ENCODE measurements around the gene UBE2E2. TPM values are rescaled to one million over a fixed set of nuclear protein-coding genes. Genes with fewer than 3 reads are reported as not detected.
"Not testable (repeated sequence)": the region's sequence is repeated elsewhere in the genome, so short reads cannot be mapped to it uniquely, and the experiment has no call there.

Gene UBE2E2
- polyA plus RNA-seq, 4 donors = 46.7 to 78.8 (median 65.9) TPM

DNA sequence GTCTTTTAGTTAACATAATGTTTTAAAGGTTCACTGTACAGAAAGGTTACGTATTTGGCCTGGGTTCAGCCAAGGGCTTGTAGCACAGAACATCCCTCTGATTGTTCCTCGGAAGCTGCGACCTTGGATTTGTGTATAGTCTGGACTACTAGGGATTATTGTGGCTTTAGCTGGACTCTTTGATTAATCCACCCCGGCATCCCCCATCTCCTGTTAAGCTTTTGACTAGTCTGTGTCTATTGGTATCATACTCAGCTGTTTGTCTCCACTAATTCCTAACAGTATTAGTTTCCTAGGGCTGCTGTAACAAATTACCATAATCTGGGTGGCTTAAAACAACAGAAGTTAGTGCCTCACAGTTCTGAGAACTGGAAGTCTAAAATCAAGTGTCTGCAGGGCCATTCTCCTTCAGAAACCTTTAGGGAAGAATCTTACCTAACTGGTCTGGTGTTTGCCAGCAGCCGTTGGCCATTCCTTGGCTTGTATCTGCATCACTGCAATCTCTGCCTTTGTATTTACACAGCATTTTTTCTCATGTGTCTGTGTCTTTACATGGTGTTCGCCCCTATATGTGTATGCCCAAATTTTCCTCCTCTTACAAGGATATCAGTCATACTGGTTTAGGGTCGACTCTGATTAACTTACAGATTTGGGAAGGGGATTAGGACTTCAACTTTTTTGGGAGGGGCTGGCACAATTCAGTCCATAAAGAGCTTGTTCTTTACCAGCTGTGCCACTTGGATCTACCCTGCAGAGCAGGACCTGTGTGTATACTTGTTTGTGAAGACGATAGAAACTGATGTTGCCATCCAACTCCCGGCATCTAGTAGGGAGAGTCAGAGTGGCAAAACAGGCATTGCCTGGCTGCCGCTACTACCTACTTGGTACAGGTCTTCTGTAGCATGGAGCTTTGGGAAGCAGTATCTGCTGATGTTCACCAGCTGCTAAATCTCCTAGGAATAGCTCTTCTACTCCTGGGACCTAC lies 117.8 kb downstream of the UBE2E2 start:
- no peak for DNase-seq (ENCODE audit: low read depth in 4 of 4, low spot score in 3 of 4)

DNA sequence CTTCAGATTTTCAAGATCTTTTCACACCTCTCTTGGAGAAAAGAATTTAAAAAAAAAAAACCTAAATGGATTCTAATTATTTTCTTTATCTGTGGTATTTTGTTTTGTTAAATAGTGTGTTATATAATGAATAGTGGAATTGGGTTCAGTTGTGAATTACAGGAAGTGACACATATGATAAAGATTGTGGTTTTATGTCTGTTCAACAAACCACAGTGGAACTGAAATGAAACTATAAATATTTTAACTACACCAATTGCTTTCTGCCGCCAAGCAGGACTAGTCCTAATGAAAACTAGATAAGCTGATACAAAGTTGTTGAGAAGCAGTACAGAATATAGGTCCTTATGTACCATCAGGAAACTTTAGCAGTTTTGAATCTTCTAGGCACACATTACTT lies 121.6 kb downstream of the UBE2E2 start:
- DNase-seq (ENCODE audit: low read depth in 4 of 4, low spot score in 3 of 4) = no peak

DNA sequence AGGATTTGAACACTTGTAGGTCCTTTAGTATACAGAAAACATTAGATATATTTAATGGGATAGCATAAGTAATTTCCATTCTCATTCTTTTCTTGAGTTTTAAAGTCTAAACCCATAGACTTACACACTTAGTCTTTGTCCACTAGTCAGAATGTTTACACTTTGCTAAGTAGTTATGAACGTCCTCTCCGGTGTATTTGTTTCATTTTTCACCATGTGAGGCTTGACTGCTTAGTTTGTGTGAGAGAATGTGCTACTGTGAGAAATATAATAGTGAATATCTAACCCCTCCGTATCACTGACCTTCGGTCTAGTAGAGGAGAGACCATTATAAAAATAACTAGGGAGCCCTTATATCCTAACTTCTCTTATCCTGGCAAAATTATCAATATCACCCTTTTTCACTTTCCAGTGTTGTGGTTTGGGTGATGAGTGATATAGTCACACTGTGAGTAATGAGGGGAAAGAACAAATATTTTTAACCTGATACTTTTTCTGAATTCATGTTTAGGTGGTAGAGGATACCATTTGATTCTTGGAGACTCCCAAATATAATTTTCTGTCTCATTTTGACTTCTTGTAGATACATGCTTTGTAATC lies 122.4 kb downstream of the UBE2E2 start:
- DNase-seq (ENCODE audit: low read depth in 4 of 4, low spot score in 3 of 4) = no peak

DNA sequence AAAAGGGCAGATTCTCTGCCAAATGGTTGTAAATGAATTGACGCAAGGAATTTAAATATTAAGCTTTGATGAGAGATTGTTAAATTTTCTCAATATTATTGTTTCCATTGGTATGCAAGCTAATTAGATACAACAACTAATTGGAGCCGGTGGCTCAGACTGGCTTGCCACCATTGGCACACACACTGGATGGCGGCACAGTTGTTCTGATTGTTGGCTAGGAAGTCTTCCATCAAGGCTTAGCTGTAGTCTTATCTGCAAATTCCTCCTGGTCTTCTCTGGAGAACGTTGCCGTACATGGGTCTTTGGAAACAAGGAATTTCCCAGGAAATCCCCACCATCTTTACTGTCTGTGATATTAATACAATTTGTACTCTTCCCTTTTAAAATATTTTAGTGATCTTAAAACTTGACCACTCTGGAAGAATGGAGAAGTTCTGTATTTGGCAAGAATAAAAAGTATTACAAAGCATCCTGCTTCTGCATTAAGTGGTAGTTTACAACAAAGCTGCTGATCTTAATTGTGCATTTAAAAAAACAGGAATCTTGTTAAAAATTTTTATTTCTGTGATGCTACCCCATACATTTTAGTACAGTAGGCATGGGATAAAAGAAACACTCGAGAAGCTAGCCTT lies 126.5 kb downstream of the UBE2E2 start:
- no peak for DNase-seq (ENCODE audit: low read depth in 4 of 4, low spot score in 3 of 4)

DNA sequence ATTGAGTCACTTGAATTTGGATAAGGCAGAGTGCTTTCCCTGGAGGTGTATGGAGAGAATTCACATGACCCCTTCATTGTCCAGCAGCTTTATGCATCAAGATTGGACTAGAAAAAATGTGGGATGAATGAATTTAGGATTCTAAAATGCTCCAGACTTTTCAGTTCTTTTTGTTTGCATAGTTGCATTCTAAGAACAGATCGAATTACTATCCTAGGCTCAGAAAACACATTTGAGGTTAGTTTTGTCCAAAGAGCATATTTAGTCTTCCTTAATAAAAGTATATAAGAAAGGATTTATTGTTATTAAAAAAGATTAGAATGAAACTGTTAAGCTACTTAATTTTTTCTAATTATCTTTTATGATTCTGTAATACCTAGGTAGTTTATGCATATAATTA lies 127.4 kb downstream of the UBE2E2 start:
- DNase-seq (ENCODE audit: low read depth in 4 of 4, low spot score in 3 of 4) = no peak

DNA sequence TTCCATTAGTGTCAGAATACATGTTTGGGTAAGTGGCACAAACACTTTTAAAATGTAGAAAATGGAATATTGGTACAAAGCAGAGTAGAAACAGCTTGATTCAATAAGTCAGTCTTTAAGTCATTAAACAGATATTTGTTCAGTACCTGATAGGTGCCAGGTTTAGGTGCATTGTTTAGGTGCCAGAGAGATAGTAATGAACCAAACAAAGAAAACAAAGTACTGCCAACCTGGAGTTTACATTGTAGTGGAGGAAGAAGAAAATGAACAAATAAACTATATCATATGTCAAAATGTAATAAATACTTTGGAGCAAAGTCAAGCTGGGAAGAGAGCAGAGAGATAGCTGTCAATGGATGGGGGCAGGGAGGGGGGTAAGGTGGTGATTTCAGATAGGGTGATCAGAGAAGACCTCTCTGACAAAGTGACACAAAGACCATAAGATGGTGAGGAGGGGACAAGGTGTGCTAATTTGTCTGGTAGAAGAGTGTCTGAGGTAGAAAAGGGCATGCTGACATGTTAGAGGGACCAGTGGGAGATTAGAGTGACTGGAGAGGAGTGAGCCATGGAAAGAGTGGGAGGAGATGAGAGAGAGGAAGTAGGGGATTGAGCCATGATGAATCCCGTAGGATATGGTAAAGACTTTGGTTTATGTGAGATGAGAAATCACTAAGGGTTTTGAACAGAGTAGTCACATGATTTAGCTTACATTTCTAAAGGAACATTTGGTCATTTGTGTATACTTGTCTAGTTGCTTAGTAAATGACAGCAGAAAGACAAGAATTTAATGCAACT lies 128.2 kb downstream of the UBE2E2 start:
- no peak for DNase-seq (ENCODE audit: low read depth in 4 of 4, low spot score in 3 of 4)

DNA sequence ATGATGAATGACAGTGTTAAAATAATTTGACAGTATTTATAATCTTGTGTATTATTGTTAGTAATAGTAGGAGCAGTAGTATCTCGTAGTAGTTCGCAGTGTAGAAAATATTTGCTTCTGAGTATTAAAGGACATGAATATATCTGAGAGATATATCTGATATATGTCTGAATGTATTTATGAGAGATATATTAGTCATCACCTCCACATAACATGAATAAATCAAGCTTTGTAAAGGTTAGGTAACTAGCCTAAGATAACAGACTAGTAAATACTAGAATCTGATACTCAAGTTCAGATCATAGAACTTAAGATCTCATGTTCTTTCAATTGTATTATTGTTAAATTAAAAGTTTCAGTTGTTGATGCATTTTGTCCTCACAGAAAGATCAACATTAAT lies 130.5 kb downstream of the UBE2E2 start:
- no peak for DNase-seq (ENCODE audit: low read depth in 4 of 4, low spot score in 3 of 4)

DNA sequence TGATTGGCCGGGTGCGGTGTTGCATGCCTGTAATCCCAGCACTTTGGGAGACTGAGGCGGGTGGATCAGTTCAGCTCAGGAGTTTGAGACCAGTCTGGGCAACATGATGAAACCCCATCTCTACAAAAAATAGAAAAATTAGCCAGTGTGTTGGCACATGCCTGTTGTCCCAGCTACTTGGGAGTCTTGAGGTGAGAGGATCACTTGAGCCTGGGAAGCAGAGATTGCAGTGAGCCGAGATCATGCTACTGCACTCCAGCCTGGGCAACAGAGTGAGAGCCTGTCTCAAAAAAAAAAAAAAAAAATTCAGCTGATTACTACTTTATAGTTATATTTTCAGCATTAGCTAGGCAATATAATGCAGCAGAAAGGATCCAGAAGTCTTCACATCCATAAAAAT lies 133.7 kb downstream of the UBE2E2 start:
- DNase-seq (ENCODE audit: low read depth in 4 of 4, low spot score in 3 of 4) = not testable (repeated sequence)

DNA sequence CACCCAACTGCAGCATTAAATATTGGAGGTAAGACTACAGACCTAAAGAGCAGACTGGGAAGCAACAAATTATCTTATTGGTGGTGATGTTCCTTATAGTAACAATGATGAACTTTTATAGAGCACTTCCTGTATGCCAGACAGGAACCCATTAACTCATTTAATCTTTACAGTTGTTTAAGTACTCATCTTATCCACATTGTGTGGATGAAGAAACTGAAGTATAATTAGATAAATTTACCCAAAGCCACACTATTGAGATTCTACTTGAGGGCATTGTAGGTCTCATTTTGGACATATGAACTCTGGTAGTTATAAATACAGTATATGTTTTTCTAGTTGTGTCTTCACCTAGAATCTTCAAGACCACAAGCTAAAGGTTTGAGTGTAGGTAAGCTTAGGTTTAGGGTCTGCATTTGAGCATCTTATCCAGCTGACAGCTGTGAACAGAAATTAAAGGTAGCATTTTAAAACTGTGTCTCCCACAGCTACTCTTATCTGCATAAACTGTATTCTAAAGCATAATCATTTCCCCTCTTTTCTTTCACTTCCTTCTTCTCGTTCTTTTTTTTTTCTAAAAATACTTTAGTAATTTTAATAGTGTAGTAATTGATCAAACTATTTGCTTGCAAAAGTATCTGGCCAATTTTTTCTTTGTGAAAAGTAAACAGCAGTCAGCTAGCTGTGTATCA lies 138.2 kb downstream of the UBE2E2 start:
- DNase-seq (ENCODE audit: low read depth in 4 of 4, low spot score in 3 of 4) = no peak

DNA sequence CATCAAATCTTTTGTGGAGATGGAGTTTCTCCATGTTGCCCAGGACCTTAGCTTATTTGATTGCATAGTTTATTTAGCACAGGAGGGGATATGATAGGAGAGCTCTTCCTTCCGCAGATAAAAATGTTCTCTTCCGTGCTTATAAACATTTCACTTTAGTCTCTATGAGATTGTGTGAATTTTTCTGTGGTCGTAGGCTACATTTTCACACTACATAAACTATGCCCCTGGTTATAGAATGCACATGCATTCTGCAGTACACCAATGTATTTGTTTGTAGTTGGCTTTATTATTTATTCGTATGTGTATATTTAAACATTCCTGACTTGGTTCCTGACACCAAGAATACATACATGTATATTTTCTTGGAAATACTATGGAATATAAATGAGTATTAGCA lies 139.2 kb downstream of the UBE2E2 start:
- DNase-seq (ENCODE audit: low read depth in 4 of 4, low spot score in 3 of 4) = no peak

DNA sequence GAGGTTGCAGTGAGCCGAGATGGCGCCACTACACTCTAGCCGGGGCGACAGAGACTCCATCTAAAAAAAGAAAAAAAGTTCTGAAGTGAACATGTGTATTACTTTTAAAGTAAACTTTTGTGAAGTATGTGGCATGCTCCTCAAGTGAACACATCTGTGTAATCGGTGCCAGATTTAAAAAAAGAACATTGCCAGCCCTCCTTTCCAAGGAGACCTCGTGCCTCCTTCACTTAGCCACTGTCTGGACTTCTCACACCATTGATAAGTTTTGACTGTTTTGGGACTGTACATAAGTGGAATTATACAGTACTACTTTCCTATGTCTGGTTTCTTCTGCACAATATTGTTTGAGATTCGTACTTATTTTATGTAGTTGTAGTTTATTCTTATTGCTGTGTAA lies 140.4 kb downstream of the UBE2E2 start:
- DNase-seq (ENCODE audit: low read depth in 4 of 4, low spot score in 3 of 4) = no peak

DNA sequence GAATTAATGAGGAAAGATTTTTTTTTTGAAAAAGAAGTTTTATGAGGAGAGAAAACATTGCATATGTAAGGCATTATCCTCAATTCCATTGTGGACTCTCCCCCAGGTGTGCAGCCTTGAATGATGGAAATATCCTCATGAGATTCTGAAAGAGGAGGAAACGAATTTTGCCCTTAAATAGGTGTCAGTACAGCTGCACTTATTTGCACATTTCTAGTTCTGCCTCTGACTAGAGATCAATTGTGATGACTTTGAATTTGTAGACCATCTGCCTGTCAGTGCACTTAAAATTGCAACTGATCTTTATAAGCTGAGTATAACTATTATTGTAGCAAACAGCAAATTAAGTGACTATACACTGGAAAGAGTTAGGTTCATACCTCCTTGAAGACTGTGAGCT lies 141.8 kb downstream of the UBE2E2 start:
- DNase-seq (ENCODE audit: low read depth in 4 of 4, low spot score in 3 of 4) = no peak

DNA sequence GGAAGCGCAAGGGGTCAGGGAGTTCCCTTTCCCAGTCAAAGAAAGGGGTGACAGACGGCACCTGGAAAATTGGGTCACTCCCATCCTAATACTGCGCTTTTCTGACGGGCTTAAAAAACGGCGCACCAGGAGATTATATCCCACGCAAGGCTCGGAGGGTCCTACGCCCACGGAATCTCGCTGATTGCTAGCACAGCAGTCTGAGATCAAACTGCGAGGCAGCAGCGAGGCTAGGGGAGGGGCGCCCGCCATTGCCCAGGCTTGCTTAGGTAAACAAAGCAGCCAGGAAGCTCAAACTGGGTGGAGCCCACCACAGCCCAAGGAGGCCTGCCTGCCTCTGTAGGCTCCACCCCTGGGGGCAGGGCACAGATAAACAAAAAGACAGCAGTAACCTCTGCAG lies 146.3 kb downstream of the UBE2E2 start:
- not testable (repeated sequence) for DNase-seq (ENCODE audit: low read depth in 4 of 4, low spot score in 3 of 4)

DNA sequence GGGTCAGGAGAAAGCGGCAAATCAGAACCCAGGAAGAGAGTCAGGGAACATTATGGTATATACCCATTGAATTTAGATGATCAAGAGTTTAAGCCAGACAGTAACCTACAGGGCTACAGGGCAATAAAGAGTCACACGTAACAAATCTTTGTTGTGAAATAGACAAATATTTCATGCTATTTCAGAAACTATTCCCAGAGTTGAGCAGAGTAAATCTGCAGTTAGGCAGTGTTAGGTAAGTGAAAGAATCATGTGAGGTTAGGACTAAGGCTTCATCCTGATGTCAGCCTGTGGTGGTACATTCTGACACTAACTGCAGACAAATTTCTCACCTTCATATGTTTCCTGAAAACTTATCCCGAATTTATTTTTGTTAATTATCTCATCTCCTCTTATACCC lies 153.0 kb downstream of the UBE2E2 start:
- DNase-seq (ENCODE audit: low read depth in 4 of 4, low spot score in 3 of 4) = no peak

DNA sequence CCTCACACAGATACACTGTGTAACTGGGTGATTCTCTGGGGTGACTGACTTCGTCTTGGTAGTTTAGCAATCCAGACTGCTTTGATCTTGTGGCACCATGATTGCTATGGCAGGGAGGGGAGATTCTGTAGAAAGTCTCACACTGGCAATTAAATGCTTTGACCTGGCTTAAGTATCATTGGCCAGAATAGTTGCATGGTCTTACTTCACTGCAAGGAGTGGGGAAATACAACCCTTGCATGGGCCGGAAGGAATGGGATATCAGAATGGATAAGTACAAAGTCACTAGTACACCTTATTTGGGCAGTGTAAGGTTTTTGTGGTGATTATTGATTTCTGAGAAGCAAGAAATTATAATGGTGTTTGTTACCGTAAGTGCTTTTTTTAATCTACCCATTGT lies 153.8 kb downstream of the UBE2E2 start:
- no peak for DNase-seq (ENCODE audit: low read depth in 4 of 4, low spot score in 3 of 4)

DNA sequence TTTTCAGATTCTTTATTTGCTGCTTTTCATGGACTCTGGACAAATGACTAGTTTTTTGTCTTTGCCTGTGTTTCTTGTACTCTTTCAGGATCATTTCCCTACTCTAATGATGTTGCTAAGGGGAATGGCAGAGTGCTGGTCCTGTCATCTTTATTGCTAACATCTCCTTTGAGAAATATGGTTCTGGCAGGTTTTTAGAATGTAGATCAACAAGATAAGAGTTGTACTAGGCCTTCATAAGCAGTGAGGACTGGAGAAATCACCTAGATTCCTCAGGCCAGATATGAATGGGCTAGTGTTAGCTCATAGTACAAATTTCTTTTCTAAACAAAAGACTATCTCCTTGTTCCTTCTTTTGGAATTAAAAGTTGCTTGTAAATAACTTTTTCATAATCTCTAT lies 156.0 kb downstream of the UBE2E2 start:
- DNase-seq (ENCODE audit: low read depth in 4 of 4, low spot score in 3 of 4) = no peak

DNA sequence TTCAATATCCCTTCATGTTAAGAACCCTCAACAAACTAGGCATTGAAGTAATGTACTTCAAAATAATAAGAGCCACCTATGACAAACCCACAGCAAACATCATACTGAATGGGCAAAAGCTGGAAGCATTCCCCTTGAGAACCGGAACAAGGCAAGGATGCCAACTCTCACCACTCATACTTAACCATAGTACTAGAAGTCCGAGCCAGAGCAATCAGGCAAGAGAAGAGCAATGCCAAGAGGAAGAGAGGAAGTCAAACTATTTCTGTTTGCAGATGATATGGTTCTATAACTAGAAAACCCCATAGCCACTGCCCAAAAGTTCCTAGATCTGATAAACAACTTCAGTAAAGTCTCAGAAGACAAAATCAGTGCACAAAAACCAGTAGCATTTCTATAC lies 161.9 kb downstream of the UBE2E2 start:
- DNase-seq (ENCODE audit: low read depth in 4 of 4, low spot score in 3 of 4) = no peak

DNA sequence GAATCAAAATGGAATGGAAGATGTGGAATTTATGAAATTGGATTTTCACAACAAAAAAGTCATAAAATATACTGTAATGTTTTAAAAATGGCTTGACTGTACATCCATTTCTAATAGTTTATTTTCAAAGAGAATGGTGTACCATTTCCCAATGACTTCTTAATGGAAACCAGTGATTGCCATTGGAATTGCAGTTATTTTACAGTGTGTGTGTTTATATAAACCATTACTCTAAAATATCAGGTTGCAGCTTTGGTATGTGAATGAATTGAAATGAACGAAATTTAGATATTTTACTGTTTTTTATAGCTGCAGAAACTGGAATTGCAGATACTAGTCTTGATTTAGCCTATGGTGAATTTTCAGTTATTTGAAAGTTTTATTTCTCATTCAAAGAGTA lies 165.6 kb downstream of the UBE2E2 start:
- no peak for DNase-seq (ENCODE audit: low read depth in 4 of 4, low spot score in 3 of 4)

DNA sequence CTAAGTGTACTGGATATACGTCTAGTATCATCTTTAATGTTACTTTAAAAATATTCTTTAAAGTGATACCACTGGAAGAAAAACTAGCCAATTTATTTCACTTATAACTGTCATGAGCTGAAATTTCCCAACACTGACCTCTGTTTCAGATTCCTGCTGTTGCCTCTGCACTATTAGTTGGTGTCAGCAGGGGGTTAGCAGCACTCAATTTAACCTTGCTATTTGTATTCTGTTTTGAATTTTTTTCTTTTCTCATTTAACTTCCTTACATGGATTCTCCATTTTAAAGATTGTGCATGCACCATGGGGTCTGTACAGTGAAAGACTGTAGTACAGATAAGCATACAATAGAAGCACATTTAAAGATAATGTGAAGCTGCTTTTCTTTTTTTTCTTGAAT lies 169.2 kb downstream of the UBE2E2 start:
- DNase-seq (ENCODE audit: low read depth in 4 of 4, low spot score in 3 of 4) = no peak

DNA sequence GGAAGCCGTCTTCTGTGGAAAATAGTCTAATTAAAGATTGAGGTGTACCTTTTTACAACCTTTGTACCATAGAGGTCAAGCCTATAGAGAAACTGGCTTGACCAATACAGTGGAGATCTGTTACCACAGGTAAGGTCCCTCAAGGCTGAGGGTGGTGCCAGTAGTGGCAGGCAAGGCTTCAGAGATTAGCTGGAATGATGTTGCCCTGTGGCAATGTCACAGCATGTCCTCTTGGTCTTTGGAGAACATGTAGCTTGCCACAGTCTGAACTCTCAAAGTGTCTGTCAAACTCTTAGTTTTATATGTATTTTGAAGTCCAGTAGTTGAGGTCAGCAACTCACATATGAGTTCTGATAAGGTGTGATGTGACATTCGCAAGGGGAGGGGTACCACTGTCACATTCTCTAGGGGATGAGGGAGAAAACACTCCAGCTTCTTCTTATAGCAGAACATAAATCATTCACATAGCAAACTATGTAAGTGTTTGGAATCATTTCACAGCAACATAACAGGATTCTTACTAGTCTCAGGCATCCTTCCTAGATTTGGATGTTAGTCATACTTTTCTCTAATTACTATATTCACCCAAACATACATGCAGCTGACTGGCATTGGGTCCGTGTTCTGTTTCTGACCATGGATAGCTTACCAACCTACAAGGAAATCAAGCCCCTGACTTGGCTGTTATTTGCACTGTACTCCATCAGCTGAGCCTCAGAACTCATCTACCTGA lies 173.6 kb downstream of the UBE2E2 start:
- no peak for DNase-seq (ENCODE audit: low read depth in 4 of 4, low spot score in 3 of 4)

Data from left renal pelvis (tissue), 4 donors.